Prostate gland (tissue), 2 donors: ENCODE data around the gene CETP. TPM values are rescaled to one million over a fixed set of nuclear protein-coding genes. Genes with fewer than 3 reads are reported as not detected.

Experiments
- DNase-seq: peaks from one replicate; pipeline ENCODE4 v3.0.0-alpha.2; 2019; ENCODE audit warnings: low spot score
- H3K27ac ChIP-seq, 2 donors: fragments of 200-600 bp; sonication (generic); 2 replicates each; pipeline ENCODE4 v1.5.1; 2017 to 2019
- H3K27me3 ChIP-seq: fragments of 200-600 bp; sonication (generic); replicated peaks from 2 replicates; pipeline ENCODE4 v1.5.1; 2019; ENCODE audit not compliant: insufficient read depth
- H3K36me3 ChIP-seq, 2 donors: fragments of 200-600 bp; sonication (generic); 1 replicate in 1 of 2; 2 replicates in 1 of 2; pipeline versions ENCODE4 v1.5.1 to v1.8.1; 2017 to 2019
- H3K4me1 ChIP-seq: fragments of 200-600 bp; sonication (generic); replicated peaks from 2 replicates; pipeline ENCODE4 v1.5.1; 2019
- H3K4me3 ChIP-seq, 2 donors: fragments of 200-600 bp; sonication (generic); 2 replicates each; pipeline ENCODE4 v1.5.1; 2017 to 2019
- H3K9me3 ChIP-seq: fragments of 200-600 bp; sonication (generic); 2 replicates; pipeline ENCODE4 v1.5.1; 2017
- CTCF ChIP-seq, 4 experiments: fragments of 200-600 bp in 2 of 4; fragments of 450-650 bp in 2 of 4; sonication (generic) in 2 of 4; IDR thresholded peaks; 1 replicate in 3 of 4; 2 replicates in 1 of 4; pipeline ENCODE4 v1.5.1; 2016 to 2019; ENCODE audit warnings: antibody characterized with exemption in 4 of 4, mild to moderate bottlenecking in 2 of 4, moderate library complexity in 2 of 4
- POLR2A ChIP-seq: fragments of 450-650 bp; IDR thresholded peaks from one replicate; pipeline ENCODE4 v1.6.1; 2016; ENCODE audit warnings: antibody characterized with exemption, mild to moderate bottlenecking
- POLR2AphosphoS5 ChIP-seq: sonication (generic); formaldehyde crosslinking; IDR thresholded peaks from one replicate; pipeline ENCODE4 v1.6.1; 2017; ENCODE audit warnings: antibody characterized with exemption
- WGBS: methylation state at CpG from one replicate; pipeline ENCODE4 v1.1.5; 2018; 5-methylcytosine and 5-hydroxymethylcytosine counted together
- intact Hi-C: fragments of 100-400 bp; cut with DNase I; formaldehyde crosslinking; loops from one replicate; pipeline ENCODE4 v1.14.2; 2022
- total RNA-seq, 2 donors: library from RNA; depleted of rRNA; stranded (reverse); fragments of >200 nt; gene quantifications; one replicate each; pipeline ENCODE4 v1.1.0, GENCODE V29; 2016

Gene CETP
- total RNA-seq, 2 donors from 2014 or later, result 0.40 TPM; not detected in 1

- TF ChIP-seq POLR2AphosphoS5 (no peak), POLR2A (no peak), CTCF (IDR thresholded peaks at IDR 0.05) (no peak)
- DNase-seq, result no peak
- 88% methylated on average over 15 of the region's 16 CpGs for WGBS
- Histone ChIP-seq H3K36me3 (no peaks in the 10 kb centered on the region), H3K27me3 (no peaks in the 10 kb centered on the region), H3K27ac (no peak overlapping the region), H3K9me3 (no peaks in the 10 kb centered on the region), H3K4me3 (no peak overlapping the region), H3K4me1 (no peaks in the 10 kb centered on the region)
- intact Hi-C loops, result no loop called here
Observed at GRCh38 chr16:57029161-57030160, 67.7 kb downstream of the CETP start.

- no peak for TF ChIP-seq CTCF (IDR thresholded peaks at IDR 0.05)
- no peak for TF ChIP-seq POLR2AphosphoS5
- no peak for TF ChIP-seq POLR2A
- intact Hi-C loops, result no loop called here
- WGBS, result 83% methylated on average over 2 of the region's 2 CpGs
- DNase-seq, result no peak
- Histone ChIP-seq H3K4me1 (no peaks in the 10 kb centered on the region), H3K36me3 (no peaks in the 10 kb centered on the region), H3K9me3 (no peaks in the 10 kb centered on the region), H3K4me3 (no peak overlapping the region), H3K27me3 (no peaks in the 10 kb centered on the region), H3K27ac (no peak overlapping the region)
Observed at GRCh38 chr16:57030346-57030902, 68.7 kb downstream of the CETP start.

GRCh38 chr16:57031156-57031555 is 69.4 kb downstream of the CETP start:
- Histone ChIP-seq H3K4me3 (no peak overlapping the region), H3K36me3 (no peaks in the 10 kb centered on the region), H3K9me3 (no peaks in the 10 kb centered on the region), H3K27ac (no peak overlapping the region), H3K4me1 (no peaks in the 10 kb centered on the region), H3K27me3 (no peaks in the 10 kb centered on the region)
- intact Hi-C loops, result no loop called here
- 93% methylated on average over 4 of the region's 4 CpGs for WGBS
- TF ChIP-seq POLR2A (no peak), CTCF (IDR thresholded peaks at IDR 0.05) (no peak), POLR2AphosphoS5 (no peak)
- DNase-seq, result no peak

GRCh38 chr16:57032346-57032745 is 70.6 kb downstream of the CETP start:
- no peaks in the 10 kb centered on the region for H3K36me3 ChIP-seq

More at GRCh38 chr16:57032346-57032745, 70.6 kb downstream of the CETP start:
- Histone ChIP-seq H3K9me3 (no peaks in the 10 kb centered on the region), H3K4me3 (no peak overlapping the region), H3K27me3 (no peaks in the 10 kb centered on the region), H3K4me1 (no peaks in the 10 kb centered on the region), H3K27ac (no peak overlapping the region)
- intact Hi-C loops, result no loop called here
- no peak for TF ChIP-seq POLR2A
- TF ChIP-seq POLR2AphosphoS5, result no peak
- no peak for TF ChIP-seq CTCF (IDR thresholded peaks at IDR 0.05)
- DNase-seq, result no peak
